ENCODE measurements around the gene LENG8. TPM values are rescaled to one million over a fixed set of nuclear protein-coding genes. Genes with fewer than 3 reads are reported as not detected.

Gene LENG8
- total and polyA plus RNA-seq, 8 donors = 37.4 to 464 (median 121) TPM

- TF ChIP-seq CTCF (IDR thresholded peaks at IDR 0.05) (no peak), POLR2AphosphoS5 (IDR thresholded peaks at IDR 0.05) (no peak), POLR2A (IDR thresholded peaks at IDR 0.05) (no peak), EP300 (IDR thresholded peaks at IDR 0.05) (no peak)
- DNase-seq = no peak
- 70 to 76% (median 73%) methylated on average over 5 to 16 of the region's 16 CpGs for WGBS, 5 donors
- Histone ChIP-seq H3K27me3 (no peaks in the 10 kb centered on the region), H3K4me1 (peaks cover 27 to 56% (median 47%) of the 10 kb centered on the region in 4 donors), H3K4me3 (no peak overlapping the region), H3K36me3 (peaks cover 65 to 78% (median 77%) of the 10 kb centered on the region in 4 donors), H3K9me3 (no peaks in the 10 kb centered on the region), H3K27ac (peak overlapping the region in 4 of 5 donors; percentile 98 to 99 (median 98))
- intact Hi-C loops (cut with DNase I; ENCODE audit: low total_unique reads) = no loop called here
Measured at GRCh38 chr19:54459282-54460229, 10.6 kb downstream of the LENG8 start.

- no peak for DNase-seq
- Histone ChIP-seq H3K9me3 (no peaks in the 10 kb centered on the region), H3K27ac (peak overlapping the region; percentile 31 to 99 (median 98)), H3K4me1 (peaks cover 32 to 63% (median 52%) of the 10 kb centered on the region in 4 donors), H3K27me3 (no peaks in the 10 kb centered on the region), H3K36me3 (peaks cover 56 to 70% (median 68%) of the 10 kb centered on the region in 4 donors), H3K4me3 (no peak overlapping the region)
- 64 to 77% (median 68%) methylated on average over 5 to 37 of the region's 39 CpGs for WGBS, 5 donors
- intact Hi-C loops (cut with DNase I; ENCODE audit: low total_unique reads) = no loop called here
- TF ChIP-seq POLR2AphosphoS5 (IDR thresholded peaks at IDR 0.05) = no peak
- no peak for TF ChIP-seq EP300 (IDR thresholded peaks at IDR 0.05)
- no peak for TF ChIP-seq CTCF (IDR thresholded peaks at IDR 0.05)
- TF ChIP-seq POLR2A (IDR thresholded peaks at IDR 0.05) = no peak
Measured at GRCh38 chr19:54460230-54461005, 11.4 kb downstream of the LENG8 start.

GRCh38 chr19:54461210-54461609, 12.2 kb downstream of the LENG8 start:
- WGBS, 5 donors = 52 to 60% (median 54%) methylated on average over 27 of the region's 27 CpGs
- Histone ChIP-seq H3K36me3 (peaks cover 48 to 62% (median 60%) of the 10 kb centered on the region in 4 donors), H3K27ac (peak overlapping the region; percentile 68 to 99 (median 98)), H3K27me3 (no peaks in the 10 kb centered on the region), H3K4me1 (peaks cover 32 to 67% (median 58%) of the 10 kb centered on the region in 4 donors), H3K9me3 (no peaks in the 10 kb centered on the region), H3K4me3 (peak overlapping the region in 2 of 4 donors; percentile 5 to 65)
- DNase-seq = no peak
- TF ChIP-seq POLR2AphosphoS5 (IDR thresholded peaks at IDR 0.05) (peak in 1 of 3 donors; percentile 3), EP300 (IDR thresholded peaks at IDR 0.05) (no peak), POLR2A (IDR thresholded peaks at IDR 0.05) (no peak)
- intact Hi-C loops (cut with DNase I; ENCODE audit: low total_unique reads) = no loop called here

GRCh38 chr19:54461613-54462012, 12.6 kb downstream of the LENG8 start:
- Histone ChIP-seq H3K4me3 (peak overlapping the region in 2 of 4 donors; percentile 46 to 65), H3K27me3 (no peaks in the 10 kb centered on the region), H3K4me1 (peaks cover 32 to 71% (median 59%) of the 10 kb centered on the region in 4 donors), H3K9me3 (no peaks in the 10 kb centered on the region), H3K36me3 (peaks cover 44 to 58% (median 56%) of the 10 kb centered on the region in 4 donors), H3K27ac (peak overlapping the region; percentile 98 to 99 (median 99))
- peak in 1 of 2 donors; percentile 83 for DNase-seq
- TF ChIP-seq POLR2AphosphoS5 (IDR thresholded peaks at IDR 0.05) (no peak), POLR2A (IDR thresholded peaks at IDR 0.05) (no peak), EP300 (IDR thresholded peaks at IDR 0.05) (no peak), CTCF (IDR thresholded peaks at IDR 0.05) (no peak)
- intact Hi-C loops (cut with DNase I; ENCODE audit: low total_unique reads) = no loop called here
- WGBS, 5 donors = 17 to 34% (median 29%) methylated on average over 3 of the region's 3 CpGs

Measured in stomach (tissue), 9 donors.